Esophagus squamous epithelium (tissue), 4 donors: ENCODE data around the gene IKBKE.

Experiments used
- POLR2A ChIP-seq, 4 donors: fragments of 450-650 bp; IDR thresholded peaks; one replicate each; pipeline ENCODE4 v1.6.1; 2017; ENCODE audit warnings: antibody characterized with exemption in 4 of 4, mild to moderate bottlenecking in 4 of 4, moderate library complexity in 3 of 4
- TF ChIP-seq, protein P1 (sequence below), 6 experiments: fragments of 450-650 bp in 4 of 6; fragments of 200-600 bp in 2 of 6; sonication (generic) in 2 of 6; IDR thresholded peaks; one replicate each; pipeline ENCODE4 v1.5.1; 2016 to 2019; ENCODE audit warnings: antibody characterized with exemption in 6 of 6, mild to moderate bottlenecking in 4 of 6, moderate library complexity in 4 of 6

DNA sequence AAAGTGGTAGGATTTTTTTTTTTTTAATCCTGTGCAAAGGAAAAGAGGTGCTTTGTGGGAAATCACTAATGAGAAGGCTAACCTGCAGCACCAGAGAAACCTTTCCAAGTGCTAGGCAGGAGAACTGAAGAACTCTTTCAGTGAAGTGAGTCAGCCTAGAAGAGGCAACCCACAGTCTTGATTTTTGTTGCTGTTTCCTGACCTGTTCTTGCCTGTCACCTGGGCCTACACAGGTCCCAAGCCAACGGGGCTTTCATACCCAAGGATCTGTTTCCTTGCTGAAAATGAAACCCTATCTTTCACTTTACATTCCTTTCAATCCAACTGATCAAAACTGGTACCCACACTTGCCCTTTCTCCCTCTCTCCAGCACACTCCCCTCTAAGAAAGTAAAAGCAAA is 7.1 kb upstream of the IKBKE start:
- TF ChIP-seq, protein P1, sequence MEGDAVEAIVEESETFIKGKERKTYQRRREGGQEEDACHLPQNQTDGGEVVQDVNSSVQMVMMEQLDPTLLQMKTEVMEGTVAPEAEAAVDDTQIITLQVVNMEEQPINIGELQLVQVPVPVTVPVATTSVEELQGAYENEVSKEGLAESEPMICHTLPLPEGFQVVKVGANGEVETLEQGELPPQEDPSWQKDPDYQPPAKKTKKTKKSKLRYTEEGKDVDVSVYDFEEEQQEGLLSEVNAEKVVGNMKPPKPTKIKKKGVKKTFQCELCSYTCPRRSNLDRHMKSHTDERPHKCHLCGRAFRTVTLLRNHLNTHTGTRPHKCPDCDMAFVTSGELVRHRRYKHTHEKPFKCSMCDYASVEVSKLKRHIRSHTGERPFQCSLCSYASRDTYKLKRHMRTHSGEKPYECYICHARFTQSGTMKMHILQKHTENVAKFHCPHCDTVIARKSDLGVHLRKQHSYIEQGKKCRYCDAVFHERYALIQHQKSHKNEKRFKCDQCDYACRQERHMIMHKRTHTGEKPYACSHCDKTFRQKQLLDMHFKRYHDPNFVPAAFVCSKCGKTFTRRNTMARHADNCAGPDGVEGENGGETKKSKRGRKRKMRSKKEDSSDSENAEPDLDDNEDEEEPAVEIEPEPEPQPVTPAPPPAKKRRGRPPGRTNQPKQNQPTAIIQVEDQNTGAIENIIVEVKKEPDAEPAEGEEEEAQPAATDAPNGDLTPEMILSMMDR (IDR thresholded peaks at IDR 0.05), result no peak
- no peak for TF ChIP-seq POLR2A (IDR thresholded peaks at IDR 0.05)
